Measurements from ENCODE around the gene TALDO1.

The TALDO1 gene

GRCh38 chr11:706957-707816 lies 40.1 kb upstream of the TALDO1 start:
- no peak for DNase-seq (ENCODE audit: low read depth)
- TF ChIP-seq, protein P1, sequence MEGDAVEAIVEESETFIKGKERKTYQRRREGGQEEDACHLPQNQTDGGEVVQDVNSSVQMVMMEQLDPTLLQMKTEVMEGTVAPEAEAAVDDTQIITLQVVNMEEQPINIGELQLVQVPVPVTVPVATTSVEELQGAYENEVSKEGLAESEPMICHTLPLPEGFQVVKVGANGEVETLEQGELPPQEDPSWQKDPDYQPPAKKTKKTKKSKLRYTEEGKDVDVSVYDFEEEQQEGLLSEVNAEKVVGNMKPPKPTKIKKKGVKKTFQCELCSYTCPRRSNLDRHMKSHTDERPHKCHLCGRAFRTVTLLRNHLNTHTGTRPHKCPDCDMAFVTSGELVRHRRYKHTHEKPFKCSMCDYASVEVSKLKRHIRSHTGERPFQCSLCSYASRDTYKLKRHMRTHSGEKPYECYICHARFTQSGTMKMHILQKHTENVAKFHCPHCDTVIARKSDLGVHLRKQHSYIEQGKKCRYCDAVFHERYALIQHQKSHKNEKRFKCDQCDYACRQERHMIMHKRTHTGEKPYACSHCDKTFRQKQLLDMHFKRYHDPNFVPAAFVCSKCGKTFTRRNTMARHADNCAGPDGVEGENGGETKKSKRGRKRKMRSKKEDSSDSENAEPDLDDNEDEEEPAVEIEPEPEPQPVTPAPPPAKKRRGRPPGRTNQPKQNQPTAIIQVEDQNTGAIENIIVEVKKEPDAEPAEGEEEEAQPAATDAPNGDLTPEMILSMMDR (IDR thresholded peaks at IDR 0.05; ENCODE audit: insufficient read depth, low read depth, low read length, missing control alignments) = no peak
- peak overlapping the region; percentile 2; the same call in 1 of the 2 replicates for H3K4me3 ChIP-seq (ENCODE audit: low read depth, low read length)

- no peak for DNase-seq (ENCODE audit: low read depth)
- TF ChIP-seq, protein P1 (IDR thresholded peaks at IDR 0.05; ENCODE audit: insufficient read depth, low read depth, low read length, missing control alignments) = no peak
- no peak overlapping the region for H3K4me3 ChIP-seq (ENCODE audit: low read depth, low read length)
Observed at GRCh38 chr11:707817-708420, 39.3 kb upstream of the TALDO1 start.

- H3K4me3 ChIP-seq (ENCODE audit: low read depth, low read length) = no peak overlapping the region
- no peak for DNase-seq (ENCODE audit: low read depth)
- TF ChIP-seq, protein P1 (IDR thresholded peaks at IDR 0.05; ENCODE audit: insufficient read depth, low read depth, low read length, missing control alignments) = no peak
Observed at GRCh38 chr11:708511-708910, 38.8 kb upstream of the TALDO1 start.

DNA sequence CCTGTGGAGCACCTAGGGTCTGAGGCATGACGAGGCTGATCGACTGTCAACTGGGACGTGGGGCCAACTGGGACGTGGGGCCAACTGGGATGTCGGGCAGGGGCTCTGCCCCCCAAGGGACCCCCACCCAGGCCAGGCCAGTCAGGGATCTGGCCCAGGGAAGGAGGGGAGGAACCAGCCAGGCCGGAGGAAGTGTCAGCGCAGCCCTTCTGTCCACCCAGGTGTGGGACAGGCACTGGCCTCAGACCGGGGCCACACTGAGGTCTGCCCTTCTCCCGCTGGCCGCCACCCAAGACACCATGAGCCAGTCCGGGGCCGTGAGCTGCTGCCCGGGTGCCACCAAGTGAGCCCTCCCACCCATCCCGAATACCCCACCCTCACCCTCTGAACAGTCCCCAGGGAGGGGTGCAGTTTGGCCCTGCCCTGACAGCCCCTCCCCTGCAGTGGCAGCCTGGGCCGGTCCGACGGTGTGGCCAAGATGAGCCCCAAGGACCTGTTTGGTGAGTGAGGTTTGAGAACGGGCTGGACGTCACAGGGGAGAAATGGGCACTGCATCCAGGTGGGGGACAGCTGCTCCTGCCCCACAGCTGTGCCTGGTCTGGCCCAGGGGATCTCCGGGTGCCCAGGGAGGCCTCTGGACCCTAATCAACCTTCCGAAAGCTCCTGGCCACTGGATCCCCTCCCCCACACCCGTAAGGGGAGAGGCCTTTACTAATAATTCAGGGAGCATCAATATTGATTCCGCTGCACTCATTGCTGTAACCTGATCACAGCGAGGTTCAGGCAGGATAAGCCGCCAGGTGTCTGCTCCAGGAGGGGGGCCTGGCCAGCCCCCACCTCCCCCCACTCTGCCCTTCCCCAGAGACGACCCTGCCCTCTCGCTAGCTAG lies 37.9 kb upstream of the TALDO1 start:
- DNase-seq (ENCODE audit: low read depth) = no peak
- H3K4me3 ChIP-seq (ENCODE audit: low read depth, low read length) = no peak overlapping the region
- TF ChIP-seq, protein P1 (IDR thresholded peaks at IDR 0.05; ENCODE audit: insufficient read depth, low read depth, low read length, missing control alignments) = no peak

DNA sequence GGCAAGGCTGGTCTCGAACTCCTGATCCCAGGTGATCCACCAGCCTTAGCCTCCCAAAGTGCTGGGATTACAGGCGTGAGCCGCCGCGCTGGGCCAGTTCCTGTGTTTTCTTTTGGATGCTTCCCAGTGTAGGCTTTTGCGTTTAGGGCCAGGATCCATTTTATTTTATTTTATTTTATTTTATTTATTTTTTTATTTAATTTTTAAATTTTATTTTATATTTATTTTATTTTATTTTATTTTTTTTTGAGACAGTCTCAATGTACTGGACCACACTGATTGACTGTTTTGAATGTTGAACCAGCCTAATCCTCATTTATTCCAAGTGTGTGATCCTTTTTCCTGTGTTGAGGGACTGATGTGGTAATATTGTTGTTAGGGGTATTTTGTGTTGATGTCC lies 32.8 kb upstream of the TALDO1 start:
- no peak for DNase-seq (ENCODE audit: low read depth)
- TF ChIP-seq, protein P1 (IDR thresholded peaks at IDR 0.05; ENCODE audit: insufficient read depth, low read depth, low read length, missing control alignments) = no peak
- no peak overlapping the region for H3K4me3 ChIP-seq (ENCODE audit: low read depth, low read length)

- TF ChIP-seq, protein P1 (IDR thresholded peaks at IDR 0.05; ENCODE audit: insufficient read depth, low read depth, low read length, missing control alignments) = no peak
- no peak overlapping the region for H3K4me3 ChIP-seq (ENCODE audit: low read depth, low read length)
- DNase-seq (ENCODE audit: low read depth) = no peak
Observed at GRCh38 chr11:719214-720016, 27.8 kb upstream of the TALDO1 start.

Data from GM12865 (cell line).